Activated CD8-positive, alpha-beta T cell treated with anti-CD3 and anti-CD28 coated beads, Interleukin-2, amount 10 ng/mL, durations not matched to agents 7 days and 5 days (primary cell): Measurements from ENCODE around the gene PKD2L1. TPM values are rescaled to one million over a fixed set of nuclear protein-coding genes. Genes with fewer than 3 reads are reported as not detected.
"Not testable (repeated sequence)": the region's sequence is repeated elsewhere in the genome, so short reads cannot be mapped to it uniquely, and the experiment has no call there.

ENCODE experiments used
- ATAC-seq: fragments of 150-1000 bp; cut with Tn5 transposase; one replicate; pipeline ENCODE4 v1.10.0; 2021; ENCODE audit warnings: moderate library complexity
- CTCF ChIA-PET: fragments of 350-600 bp; sonication (Branson Sonifier 250); formaldehyde crosslinking; loops from one replicate; lab custom pipeline; 2021; ENCODE audit warnings: antibody characterized with exemption; lab: Charles Lee
- POLR2A ChIA-PET: fragments of 350-600 bp; sonication (Branson Sonifier 250); formaldehyde crosslinking; loops from one replicate; lab custom pipeline; 2021; ENCODE audit warnings: antibody characterized with exemption; lab: Charles Lee
- DNase-seq: peaks from one replicate; pipeline ENCODE4 v3.0.0-alpha.2; 2020
- H3K27ac Mint-ChIP-seq: one replicate; pipeline ENCODE4 v1.8.0; 2021; ENCODE audit warnings: mild to moderate bottlenecking, mixed read lengths
- H3K27me3 Mint-ChIP-seq: one replicate; pipeline ENCODE4 v1.8.0; 2021; ENCODE audit warnings: low read depth, mixed read lengths
- H3K36me3 Mint-ChIP-seq: one replicate; pipeline ENCODE4 v1.8.0; 2021; ENCODE audit warnings: low read depth, mixed read lengths
- H3K4me1 Mint-ChIP-seq: one replicate; pipeline ENCODE4 v1.8.0; 2021; ENCODE audit warnings: low read depth, mixed read lengths
- H3K4me3 Mint-ChIP-seq: one replicate; pipeline ENCODE4 v1.8.0; 2021; ENCODE audit warnings: mild to moderate bottlenecking, mixed read lengths
- H3K9me3 Mint-ChIP-seq: one replicate; pipeline ENCODE4 v1.8.0; 2022; ENCODE audit warnings: mixed read lengths; ENCODE audit not compliant: insufficient read depth
- total RNA-seq, 2 experiments: library from RNA; stranded (reverse); gene quantifications; one replicate each; pipeline ENCODE4 v1.2.3, GENCODE V29; 2021

PKD2L1 gene
- total RNA-seq, 2 experiments from 2014 or later: 0.10 to 0.68 TPM

DNA sequence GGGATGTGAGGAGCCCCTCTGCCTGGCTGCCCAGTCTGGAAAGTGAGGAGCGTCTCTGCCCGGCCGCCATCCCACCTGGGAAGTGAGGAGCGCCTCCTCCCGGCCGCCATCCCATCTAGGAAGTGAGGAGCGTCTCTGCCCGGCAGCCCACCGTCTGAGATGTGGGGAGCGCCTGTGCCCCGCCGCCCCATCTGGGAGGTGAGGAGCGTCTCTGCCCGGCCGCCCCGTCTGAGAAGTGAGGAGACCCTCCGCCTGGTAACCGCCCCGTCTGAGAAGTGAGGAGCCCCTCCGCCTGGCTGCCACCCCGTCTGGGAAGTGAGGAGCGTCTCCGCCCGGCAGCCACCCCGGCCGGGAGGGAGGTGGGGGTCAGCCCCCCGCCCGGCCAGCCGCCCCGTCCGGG, 53.1 kb downstream of the PKD2L1 start:
- H3K27ac Mint-ChIP-seq, ATAC-seq, CTCF ChIA-PET, H3K9me3 Mint-ChIP-seq, H3K4me3 Mint-ChIP-seq, DNase-seq, H3K4me1 Mint-ChIP-seq, H3K27me3 Mint-ChIP-seq, POLR2A ChIA-PET: not testable (repeated sequence)
- peaks cover 48% of the 10 kb centered on the region for H3K36me3 Mint-ChIP-seq

DNA sequence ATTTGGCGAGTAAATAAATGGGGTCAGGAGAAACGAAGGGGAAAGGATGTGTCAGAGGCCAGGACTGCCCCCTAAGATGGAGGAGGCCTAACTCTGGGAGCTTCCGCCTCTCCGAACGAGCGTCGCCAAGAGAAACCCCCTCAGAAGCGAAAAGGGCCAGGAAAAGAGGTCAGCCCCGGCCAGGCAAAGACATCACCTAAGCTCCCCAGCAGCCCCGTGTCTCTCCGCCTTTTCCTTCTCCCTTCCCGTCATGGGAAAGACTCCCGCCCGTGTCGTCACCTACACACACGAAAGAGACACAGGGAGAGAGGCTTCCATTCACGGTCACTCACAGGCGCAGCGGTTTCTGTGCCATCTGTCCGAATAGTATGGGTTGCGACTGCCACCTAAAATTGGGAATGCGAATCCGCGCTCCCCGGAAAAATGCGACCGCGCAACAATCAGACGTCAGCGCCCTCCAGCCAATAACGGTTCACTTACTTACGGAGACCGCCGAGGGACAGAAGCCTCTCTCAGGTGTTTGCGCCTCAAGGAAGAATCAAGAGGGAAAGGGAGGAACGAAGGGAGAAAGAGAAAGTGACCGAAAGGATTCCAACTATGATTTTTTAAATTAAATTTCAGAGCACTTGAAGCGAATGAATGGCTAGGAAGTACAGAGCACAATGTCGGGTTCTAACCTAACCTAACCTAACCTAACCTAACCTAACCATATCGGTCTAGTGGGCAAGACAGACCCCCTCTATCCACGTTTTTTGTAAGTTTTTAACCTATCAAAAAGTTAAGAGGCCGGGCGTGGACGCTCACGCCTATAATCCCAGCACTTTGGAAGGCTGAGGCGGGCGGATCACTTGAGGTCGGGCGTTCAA, 62.6 kb downstream of the PKD2L1 start, which contains the start of gene CWF19L1:
CWF19L1 (minus strand) TSS at position 400 of the 866 bp plus-strand sequence; CDS start at position 355, 45 bp downstream.
- ATAC-seq: peak; percentile 81
- ChIA-PET POLR2A (interaction anchor here (0.6 to 1.0 kb wide), 5 partner anchors 14 to 1232 kb away, joined by 3 to 7 read pairs (median 3); partner anchors contain the start of genes BLOC1S2 and CHUK), CTCF (interaction anchor here (1.1 kb wide), 1 partner anchor 251 kb away, joined by 3 read pairs; no protein-coding TSS in a partner anchor)
- DNase-seq: peak; percentile 83
- peak within 1 kb of the TSS; percentile 100 for H3K4me3 Mint-ChIP-seq
- H3K27me3 Mint-ChIP-seq: no peaks in the 10 kb centered on the region
- H3K4me1 Mint-ChIP-seq: peaks cover 21% of the 10 kb centered on the region
- peaks cover 13% of the 10 kb centered on the region for H3K36me3 Mint-ChIP-seq
- H3K27ac Mint-ChIP-seq: peak within 1 kb of the TSS; percentile 100
- no peaks in the 10 kb centered on the region for H3K9me3 Mint-ChIP-seq

GRCh38 chr10:100265821-100266485, 64.1 kb downstream of the PKD2L1 start:
- no peaks in the 10 kb centered on the region for H3K27me3 Mint-ChIP-seq
- H3K36me3 Mint-ChIP-seq: peaks cover 15% of the 10 kb centered on the region
- ChIA-PET CTCF (interaction anchor here (1.0 kb wide), 1 partner anchor 12 kb away, joined by 3 read pairs; no protein-coding TSS in a partner anchor), POLR2A (interaction anchor here (0.6 kb wide), 1 partner anchor 731 kb away, joined by 3 read pairs; no protein-coding TSS in a partner anchor)
- ATAC-seq: no peak
- peaks cover 28% of the 10 kb centered on the region for H3K4me1 Mint-ChIP-seq
- peak overlapping the region; percentile 44 for H3K27ac Mint-ChIP-seq
- DNase-seq: no peak
- H3K9me3 Mint-ChIP-seq: no peaks in the 10 kb centered on the region
- H3K4me3 Mint-ChIP-seq: peak overlapping the region; percentile 57

- Mint-ChIP-seq H3K4me1 (no peaks in the 10 kb centered on the region), H3K27me3 (no peaks in the 10 kb centered on the region), H3K36me3 (peaks cover 61% of the 10 kb centered on the region), H3K27ac (no peak overlapping the region), H3K9me3 (no peaks in the 10 kb centered on the region), H3K4me3 (no peak overlapping the region)
- no peak for ATAC-seq
- ChIA-PET CTCF (interaction anchor here (1.1 to 1.3 kb wide), 3 partner anchors 8 to 28 kb away, joined by 3 to 4 read pairs (median 3); no protein-coding TSS in a partner anchor), POLR2A (no interaction called here)
- no peak for DNase-seq
Observed at GRCh38 chr10:100254191-100254590, 75.8 kb downstream of the PKD2L1 start.

- Mint-ChIP-seq H3K9me3 (no peaks in the 10 kb centered on the region), H3K36me3 (peaks cover 64% of the 10 kb centered on the region), H3K27ac (no peak overlapping the region), H3K4me1 (no peaks in the 10 kb centered on the region), H3K4me3 (no peak overlapping the region), H3K27me3 (no peaks in the 10 kb centered on the region)
- CTCF ChIA-PET: no interaction called here
- DNase-seq: no peak
- POLR2A ChIA-PET: no interaction called here
- ATAC-seq: no peak
Observed at GRCh38 chr10:100253041-100253440, 77.0 kb downstream of the PKD2L1 start.

GRCh38 chr10:100248820-100249219, 81.2 kb downstream of the PKD2L1 start:
- H3K4me3 Mint-ChIP-seq: no peak overlapping the region
- H3K36me3 Mint-ChIP-seq: peaks cover 55% of the 10 kb centered on the region
- H3K4me1 Mint-ChIP-seq: no peaks in the 10 kb centered on the region
- no peaks in the 10 kb centered on the region for H3K9me3 Mint-ChIP-seq
- DNase-seq (no peak), ATAC-seq (no peak)
- no peak overlapping the region for H3K27ac Mint-ChIP-seq
- no peaks in the 10 kb centered on the region for H3K27me3 Mint-ChIP-seq
- POLR2A ChIA-PET: interaction anchor here (1.7 kb wide), 1 partner anchor 19 kb away, joined by 3 read pairs; the partner anchor contains the start of gene CWF19L1
- CTCF ChIA-PET: interaction anchor here (2.4 kb wide), 1 partner anchor 9 kb away, joined by 7 read pairs; no protein-coding TSS in a partner anchor

- Mint-ChIP-seq H3K4me1 (no peaks in the 10 kb centered on the region), H3K27me3 (no peaks in the 10 kb centered on the region), H3K4me3 (no peak overlapping the region), H3K27ac (no peak overlapping the region), H3K36me3 (peaks cover 49% of the 10 kb centered on the region), H3K9me3 (no peaks in the 10 kb centered on the region)
- DNase-seq (no peak), ATAC-seq (no peak)
- POLR2A ChIA-PET: no interaction called here
- CTCF ChIA-PET: interaction anchor here (1.4 kb wide), 1 partner anchor 9 kb away, joined by 3 read pairs; no protein-coding TSS in a partner anchor
Observed at GRCh38 chr10:100245484-100246220, 84.4 kb downstream of the PKD2L1 start.

- ATAC-seq: no peak
- Mint-ChIP-seq H3K27ac (no peak overlapping the region), H3K9me3 (no peaks in the 10 kb centered on the region), H3K27me3 (no peaks in the 10 kb centered on the region), H3K4me3 (no peak overlapping the region), H3K4me1 (peaks cover 2% of the 10 kb centered on the region), H3K36me3 (peaks cover 42% of the 10 kb centered on the region)
- DNase-seq: no peak
- ChIA-PET POLR2A (no interaction called here), CTCF (interaction anchor here (0.7 to 1.5 kb wide), 5 partner anchors 10 to 130 kb away, joined by 3 to 8 read pairs (median 3); no protein-coding TSS in a partner anchor)
Observed at GRCh38 chr10:100239851-100240250, 90.2 kb downstream of the PKD2L1 start.

- peaks cover 43% of the 10 kb centered on the region for H3K36me3 Mint-ChIP-seq
- no peak overlapping the region for H3K27ac Mint-ChIP-seq
- H3K4me3 Mint-ChIP-seq: no peak overlapping the region
- no peak for DNase-seq
- ATAC-seq: no peak
- H3K9me3 Mint-ChIP-seq: no peaks in the 10 kb centered on the region
- H3K27me3 Mint-ChIP-seq: no peaks in the 10 kb centered on the region
- CTCF ChIA-PET: interaction anchor here (0.7 kb wide), 1 partner anchor 402 kb away, joined by 4 read pairs; no protein-coding TSS in a partner anchor
- peaks cover 2% of the 10 kb centered on the region for H3K4me1 Mint-ChIP-seq
- POLR2A ChIA-PET: no interaction called here
Observed at GRCh38 chr10:100238429-100238828, 91.6 kb downstream of the PKD2L1 start.
